ENCODE measurements around the gene FOXR1. TPM values are rescaled to one million over a fixed set of nuclear protein-coding genes. Genes with fewer than 3 reads are reported as not detected.

FOXR1 gene
- total RNA-seq, 4 donors from 2014 or later: not detected

DNA sequence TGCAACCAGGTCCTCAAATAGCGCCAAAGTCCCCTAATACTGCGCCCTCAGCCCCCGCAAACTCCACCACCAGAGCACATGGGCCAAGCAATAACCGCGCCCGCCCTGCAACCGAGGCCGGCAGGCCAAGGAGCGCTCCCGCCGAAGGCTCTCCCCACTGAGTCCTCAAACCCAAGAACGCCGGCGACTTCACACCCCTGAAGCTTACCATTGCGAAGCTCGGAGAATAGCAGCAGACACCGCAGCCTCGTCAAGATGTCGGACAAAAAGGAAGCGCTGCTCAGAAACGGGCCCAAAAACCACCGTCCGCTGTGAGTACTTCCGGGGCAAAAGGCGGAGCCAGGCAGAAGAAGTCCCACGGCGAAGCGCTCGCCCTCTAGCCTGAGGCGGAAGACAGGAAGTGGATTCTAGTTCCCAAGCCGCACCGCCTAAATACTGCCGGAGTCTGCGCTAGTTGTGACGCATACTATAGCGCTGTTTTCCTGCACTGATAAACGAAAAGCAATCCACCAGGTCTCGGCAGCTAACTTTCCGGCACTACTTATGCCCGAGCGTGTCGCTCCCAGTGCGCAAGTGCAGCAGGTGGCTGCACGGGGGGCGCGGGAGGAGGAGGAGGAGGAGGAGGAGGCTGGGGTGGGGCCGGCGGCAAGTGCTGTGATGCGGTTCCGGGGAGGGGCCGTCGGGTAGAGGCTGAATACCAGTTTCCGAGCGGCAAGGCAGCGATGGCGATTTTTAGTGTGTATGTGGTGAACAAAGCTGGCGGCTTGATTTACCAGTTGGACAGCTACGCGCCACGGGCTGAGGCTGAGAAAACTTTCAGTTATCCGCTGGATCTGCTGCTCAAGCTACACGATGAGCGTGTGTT lies 46.7 kb downstream of the FOXR1 start, which contains the start of the genes RPS25 and TRAPPC4:
Gene RPS25 (minus strand): TSS at position 270 of the 865 bp plus-strand sequence. CDS start 59 bp downstream, at position 211.
Gene TRAPPC4 (plus strand): TSS at position 693 of the 865 bp plus-strand sequence. CDS start 30 bp downstream, at position 723.
- no peaks in the 10 kb centered on the region for H3K9me3 ChIP-seq
- under 1% methylated on average over 61 of the region's 63 CpGs for WGBS
- H3K27ac ChIP-seq (replicated peaks in 1 of 4): peak within 1 kb of the TSS; percentile 91 to 95 (median 93)
- intact Hi-C loops (cut with DNase I): no loop called here
- no peaks in the 10 kb centered on the region for H3K27me3 ChIP-seq
- peaks cover 40 to 66% (median 54%) of the 10 kb centered on the region in 4 donors for H3K36me3 ChIP-seq
- H3K4me1 ChIP-seq: peaks cover 36 to 58% (median 52%) of the 10 kb centered on the region in 4 donors
- DNase-seq (ENCODE audit: extremely low spot score): peak; percentile 98
- peak; percentile 93 to 94 for TF ChIP-seq POLR2AphosphoS5 (IDR thresholded peaks at IDR 0.05)
- TF ChIP-seq, protein P1, sequence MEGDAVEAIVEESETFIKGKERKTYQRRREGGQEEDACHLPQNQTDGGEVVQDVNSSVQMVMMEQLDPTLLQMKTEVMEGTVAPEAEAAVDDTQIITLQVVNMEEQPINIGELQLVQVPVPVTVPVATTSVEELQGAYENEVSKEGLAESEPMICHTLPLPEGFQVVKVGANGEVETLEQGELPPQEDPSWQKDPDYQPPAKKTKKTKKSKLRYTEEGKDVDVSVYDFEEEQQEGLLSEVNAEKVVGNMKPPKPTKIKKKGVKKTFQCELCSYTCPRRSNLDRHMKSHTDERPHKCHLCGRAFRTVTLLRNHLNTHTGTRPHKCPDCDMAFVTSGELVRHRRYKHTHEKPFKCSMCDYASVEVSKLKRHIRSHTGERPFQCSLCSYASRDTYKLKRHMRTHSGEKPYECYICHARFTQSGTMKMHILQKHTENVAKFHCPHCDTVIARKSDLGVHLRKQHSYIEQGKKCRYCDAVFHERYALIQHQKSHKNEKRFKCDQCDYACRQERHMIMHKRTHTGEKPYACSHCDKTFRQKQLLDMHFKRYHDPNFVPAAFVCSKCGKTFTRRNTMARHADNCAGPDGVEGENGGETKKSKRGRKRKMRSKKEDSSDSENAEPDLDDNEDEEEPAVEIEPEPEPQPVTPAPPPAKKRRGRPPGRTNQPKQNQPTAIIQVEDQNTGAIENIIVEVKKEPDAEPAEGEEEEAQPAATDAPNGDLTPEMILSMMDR (IDR thresholded peaks at IDR 0.05): no peak
- TF ChIP-seq POLR2A (IDR thresholded peaks at IDR 0.05; ENCODE audit: low read depth): peak; percentile 80
- no peak for TF ChIP-seq EP300 (IDR thresholded peaks at IDR 0.05)
- H3K4me3 ChIP-seq: peak within 1 kb of the TSS; percentile 70 to 99 (median 78)

DNA sequence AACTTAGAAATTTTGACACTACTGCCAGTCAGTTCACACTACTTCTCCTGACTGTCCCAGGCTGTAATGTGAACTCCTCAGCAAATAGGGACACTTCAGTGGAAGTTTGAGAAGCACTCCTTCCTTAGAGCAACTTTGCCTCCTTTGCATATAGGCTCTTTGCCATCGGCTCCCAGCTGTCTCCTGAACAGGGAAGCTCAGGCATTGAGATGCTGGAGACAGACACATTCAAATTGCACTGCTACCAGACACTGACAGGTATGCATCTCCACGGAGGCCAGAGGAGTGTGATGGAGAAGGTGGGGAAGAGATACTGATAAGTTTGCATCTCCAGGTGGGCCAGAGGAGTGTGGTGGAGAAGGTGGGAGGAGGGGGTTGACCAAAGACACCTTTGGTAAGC lies 48.4 kb downstream of the FOXR1 start:
- H3K27me3 ChIP-seq: no peaks in the 10 kb centered on the region
- no peaks in the 10 kb centered on the region for H3K9me3 ChIP-seq
- DNase-seq (ENCODE audit: extremely low spot score): no peak
- peak overlapping the region; percentile 91 to 95 (median 93) for H3K27ac ChIP-seq (replicated peaks in 1 of 4)
- peaks cover 40 to 67% (median 60%) of the 10 kb centered on the region in 4 donors for H3K4me1 ChIP-seq
- H3K4me3 ChIP-seq: peak overlapping the region in 3 of 4 donors; percentile 70 to 78 (median 77)
- intact Hi-C loops (cut with DNase I): no loop called here
- TF ChIP-seq POLR2AphosphoS5 (IDR thresholded peaks at IDR 0.05) (no peak), EP300 (IDR thresholded peaks at IDR 0.05) (no peak), POLR2A (IDR thresholded peaks at IDR 0.05; ENCODE audit: low read depth) (no peak)
- TF ChIP-seq, protein P1 (IDR thresholded peaks at IDR 0.05): no peak
- peaks cover 33 to 68% (median 56%) of the 10 kb centered on the region in 4 donors for H3K36me3 ChIP-seq
- whole genome bisulfite sequencing: 45% methylated on average over 2 of the region's 2 CpGs

- Histone ChIP-seq H3K4me1 (peaks cover 30 to 51% (median 48%) of the 10 kb centered on the region in 4 donors), H3K4me3 (no peak overlapping the region), H3K27ac (replicated peaks in 1 of 4) (no peak overlapping the region), H3K36me3 (peaks cover 20 to 68% (median 56%) of the 10 kb centered on the region in 4 donors), H3K27me3 (no peaks in the 10 kb centered on the region), H3K9me3 (no peaks in the 10 kb centered on the region)
- intact Hi-C loops (cut with DNase I): no loop called here
- 88% methylated on average over 5 of the region's 5 CpGs for WGBS
- DNase-seq (ENCODE audit: extremely low spot score): no peak
- no peak for TF ChIP-seq POLR2A (IDR thresholded peaks at IDR 0.05; ENCODE audit: low read depth)
- no peak for TF ChIP-seq EP300 (IDR thresholded peaks at IDR 0.05)
- no peak for TF ChIP-seq POLR2AphosphoS5 (IDR thresholded peaks at IDR 0.05)
Observed at GRCh38 chr11:119021631-119022030, 50.1 kb downstream of the FOXR1 start.

DNA sequence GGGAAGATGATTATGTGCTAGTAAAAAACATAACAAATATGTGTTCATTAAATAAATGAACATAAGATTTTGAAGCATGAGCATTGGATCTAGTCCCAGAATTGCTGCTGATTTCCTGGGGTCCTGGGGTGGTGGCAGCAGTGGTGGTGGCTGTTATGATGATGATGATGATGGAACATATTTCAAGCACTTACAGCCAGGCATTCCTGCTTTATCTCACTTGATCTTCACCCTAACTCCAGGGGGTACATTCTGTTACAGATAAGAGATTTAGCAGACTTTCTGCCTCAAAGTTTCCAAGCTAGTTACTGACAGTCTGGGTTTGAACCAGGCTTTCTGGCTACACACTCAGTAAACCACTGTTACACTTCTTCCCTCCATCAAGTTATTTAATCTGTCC lies 52.2 kb downstream of the FOXR1 start:
- intact Hi-C loops (cut with DNase I): no loop called here
- TF ChIP-seq POLR2AphosphoS5 (IDR thresholded peaks at IDR 0.05): no peak
- no peak for TF ChIP-seq EP300 (IDR thresholded peaks at IDR 0.05)
- no peak for TF ChIP-seq POLR2A (IDR thresholded peaks at IDR 0.05; ENCODE audit: low read depth)
- TF ChIP-seq, protein P1 (IDR thresholded peaks at IDR 0.05): no peak
- H3K4me3 ChIP-seq: no peak overlapping the region
- H3K27me3 ChIP-seq: no peaks in the 10 kb centered on the region
- DNase-seq (ENCODE audit: extremely low spot score): no peak
- H3K27ac ChIP-seq (replicated peaks in 1 of 4): no peak overlapping the region
- H3K4me1 ChIP-seq: peaks cover 22 to 49% (median 39%) of the 10 kb centered on the region in 4 donors
- H3K9me3 ChIP-seq: no peaks in the 10 kb centered on the region
- peaks cover 20 to 83% (median 68%) of the 10 kb centered on the region in 4 donors for H3K36me3 ChIP-seq
